PC-9 (cell line): ENCODE measurements around the gene IGF2BP2.

Source experiments
- EZH2 ChIP-seq: fragments of 200-600 bp; sonication (generic); IDR thresholded peaks from 2 replicates; pipeline ENCODE4 v1.8.0; 2017; ENCODE audit warnings: antibody characterized with exemption, low read depth
- TF ChIP-seq, protein P1 (sequence below): fragments of 200-600 bp; sonication (generic); conservative IDR thresholded peaks from 2 replicates; pipeline ENCODE4 v1.6.1; 2017; ENCODE audit warnings: mixed run types, antibody characterized with exemption, mild to moderate bottlenecking, moderate library complexity

DNA sequence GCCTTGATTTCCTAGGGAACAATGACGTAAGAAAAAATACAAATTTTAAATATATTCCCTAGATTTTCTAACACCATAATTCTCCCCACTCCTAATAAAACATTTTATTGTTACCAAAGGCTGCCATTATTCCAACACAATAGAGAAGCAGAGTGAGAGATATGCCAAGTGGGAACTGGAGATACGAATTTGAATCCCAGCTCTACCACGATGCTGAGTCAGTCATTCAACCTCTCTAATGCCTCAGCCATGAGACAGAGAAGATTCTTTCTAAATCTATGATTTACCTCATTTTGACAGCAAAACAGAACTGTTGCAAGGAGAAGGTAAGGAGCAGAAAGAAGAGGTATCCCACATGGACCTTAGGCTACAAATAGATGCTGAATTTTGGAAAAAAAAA is 112.5 kb downstream of the IGF2BP2 start:
- TF ChIP-seq, protein P1, sequence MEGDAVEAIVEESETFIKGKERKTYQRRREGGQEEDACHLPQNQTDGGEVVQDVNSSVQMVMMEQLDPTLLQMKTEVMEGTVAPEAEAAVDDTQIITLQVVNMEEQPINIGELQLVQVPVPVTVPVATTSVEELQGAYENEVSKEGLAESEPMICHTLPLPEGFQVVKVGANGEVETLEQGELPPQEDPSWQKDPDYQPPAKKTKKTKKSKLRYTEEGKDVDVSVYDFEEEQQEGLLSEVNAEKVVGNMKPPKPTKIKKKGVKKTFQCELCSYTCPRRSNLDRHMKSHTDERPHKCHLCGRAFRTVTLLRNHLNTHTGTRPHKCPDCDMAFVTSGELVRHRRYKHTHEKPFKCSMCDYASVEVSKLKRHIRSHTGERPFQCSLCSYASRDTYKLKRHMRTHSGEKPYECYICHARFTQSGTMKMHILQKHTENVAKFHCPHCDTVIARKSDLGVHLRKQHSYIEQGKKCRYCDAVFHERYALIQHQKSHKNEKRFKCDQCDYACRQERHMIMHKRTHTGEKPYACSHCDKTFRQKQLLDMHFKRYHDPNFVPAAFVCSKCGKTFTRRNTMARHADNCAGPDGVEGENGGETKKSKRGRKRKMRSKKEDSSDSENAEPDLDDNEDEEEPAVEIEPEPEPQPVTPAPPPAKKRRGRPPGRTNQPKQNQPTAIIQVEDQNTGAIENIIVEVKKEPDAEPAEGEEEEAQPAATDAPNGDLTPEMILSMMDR = no peak
- TF ChIP-seq EZH2 = no peak
